Activated naive CD8-positive, alpha-beta T cell treated with anti-CD3 and anti-CD28 coated beads for 36 hours (primary cell): Measurements from ENCODE around the gene RBMS3. TPM values are rescaled to one million over a fixed set of nuclear protein-coding genes. Genes with fewer than 3 reads are reported as not detected.
"Not testable (repeated sequence)": the region's sequence is repeated elsewhere in the genome, so short reads cannot be mapped to it uniquely, and the experiment has no call there.

Experiments used
- DNase-seq: peaks from one replicate; pipeline ENCODE4 v3.0.0; 2021
- H3K27ac Mint-ChIP-seq: one replicate; pipeline ENCODE4 v1.8.0; 2022; ENCODE audit warnings: mild to moderate bottlenecking, moderate library complexity, mixed read lengths
- H3K27me3 Mint-ChIP-seq: one replicate; pipeline ENCODE4 v1.8.0; 2022; ENCODE audit warnings: mild to moderate bottlenecking, mixed read lengths
- H3K36me3 Mint-ChIP-seq: one replicate; pipeline ENCODE4 v1.8.0; 2021; ENCODE audit warnings: mild to moderate bottlenecking, mixed read lengths
- H3K4me1 Mint-ChIP-seq: one replicate; pipeline ENCODE4 v1.8.0; 2021; ENCODE audit warnings: mixed read lengths
- H3K4me3 Mint-ChIP-seq: one replicate; pipeline ENCODE4 v1.8.0; 2022; ENCODE audit warnings: mild to moderate bottlenecking, moderate library complexity, mixed read lengths
- H3K9me3 Mint-ChIP-seq: one replicate; pipeline ENCODE4 v1.8.0; 2022; ENCODE audit warnings: mixed read lengths
- total RNA-seq, 2 experiments: library from RNA; stranded (reverse); gene quantifications; one replicate each; pipeline ENCODE4 v1.2.3, GENCODE V29; 2021

RBMS3 gene
- total RNA-seq, 2 experiments from 2014 or later = 1.6 TPM

GRCh38 chr3:30044515-30044914 lies 763.6 kb downstream of the RBMS3 start:
- DNase-seq = no peak
- H3K36me3 Mint-ChIP-seq = no peaks in the 10 kb centered on the region
- H3K27ac Mint-ChIP-seq = no peak overlapping the region
- no peaks in the 10 kb centered on the region for H3K4me1 Mint-ChIP-seq
- H3K27me3 Mint-ChIP-seq = peaks cover 14% of the 10 kb centered on the region
- H3K4me3 Mint-ChIP-seq = no peak overlapping the region
- no peaks in the 10 kb centered on the region for H3K9me3 Mint-ChIP-seq

GRCh38 chr3:30048431-30048830 lies 767.6 kb downstream of the RBMS3 start:
- Mint-ChIP-seq H3K4me3 (no peak overlapping the region), H3K9me3 (peaks cover 2% of the 10 kb centered on the region), H3K27me3 (no peaks in the 10 kb centered on the region), H3K36me3 (no peaks in the 10 kb centered on the region), H3K4me1 (no peaks in the 10 kb centered on the region), H3K27ac (no peak overlapping the region)
- DNase-seq = no peak

- H3K4me3 Mint-ChIP-seq, H3K9me3 Mint-ChIP-seq, H3K27ac Mint-ChIP-seq, H3K27me3 Mint-ChIP-seq, H3K36me3 Mint-ChIP-seq, DNase-seq, H3K4me1 Mint-ChIP-seq: not testable (repeated sequence)
Measured at GRCh38 chr3:30050116-30050515, 769.2 kb downstream of the RBMS3 start.

GRCh38 chr3:30059240-30059639 lies 778.4 kb downstream of the RBMS3 start:
- Mint-ChIP-seq H3K4me1 (no peaks in the 10 kb centered on the region), H3K27ac (no peak overlapping the region), H3K27me3 (no peaks in the 10 kb centered on the region), H3K4me3 (no peak overlapping the region), H3K9me3 (peaks cover under 1% of the 10 kb centered on the region), H3K36me3 (no peaks in the 10 kb centered on the region)
- no peak for DNase-seq
